Stomach (tissue), 9 donors: ENCODE results near the gene NPAT. TPM values are rescaled to one million over a fixed set of nuclear protein-coding genes. Genes with fewer than 3 reads are reported as not detected.

Source experiments
- DNase-seq, 2 donors: peaks; one replicate each; pipeline versions ENCODE4 v3.0.0 to v3.0.0-alpha.2; 2013 to 2019
- H3K27ac ChIP-seq, 5 donors: fragments of 200-600 bp in 4 of 5; sonication (generic) in 4 of 5; one replicate each; pipeline ENCODE4 v1.5.1; 2013 to 2019; ENCODE audit warnings: mild to moderate bottlenecking in 1 of 5, moderate library complexity in 1 of 5
- H3K27me3 ChIP-seq, 3 donors: fragments of 200-600 bp; sonication (generic); one replicate each; pipeline ENCODE4 v1.5.1; 2017 to 2019; ENCODE audit warnings: mixed run types in 1 of 3
- H3K36me3 ChIP-seq, 4 donors: fragments of 200-600 bp; sonication (generic); 1 replicate in 3 of 4; 2 replicates in 1 of 4; pipeline ENCODE4 v1.5.1; 2016 to 2019
- H3K4me1 ChIP-seq, 4 donors: fragments of 200-600 bp; sonication (generic); one replicate each; pipeline ENCODE4 v1.5.1; 2016 to 2019
- H3K4me3 ChIP-seq, 4 donors: fragments of 200-600 bp; sonication (generic) in 3 of 4; one replicate each; pipeline ENCODE4 v1.5.1; 2016 to 2019; ENCODE audit warnings: mild to moderate bottlenecking in 1 of 4
- H3K9me3 ChIP-seq, 4 donors: fragments of 200-600 bp; sonication (generic); one replicate each; pipeline ENCODE4 v1.5.1; 2016 to 2019
- EP300 ChIP-seq: sonication (generic); formaldehyde crosslinking; IDR thresholded peaks from one replicate; pipeline ENCODE4 v1.6.1; 2017; ENCODE audit warnings: antibody characterized with exemption
- POLR2A ChIP-seq, 4 donors: fragments of 450-650 bp; IDR thresholded peaks; one replicate each; pipeline ENCODE4 v1.6.1; 2016; ENCODE audit warnings: antibody characterized with exemption in 4 of 4, control low read depth in 2 of 4, mild to moderate bottlenecking in 1 of 4, moderate library complexity in 1 of 4
- POLR2AphosphoS5 ChIP-seq, 3 donors: sonication (generic); formaldehyde crosslinking; IDR thresholded peaks; one replicate each; pipeline ENCODE4 v1.6.1; 2016; ENCODE audit warnings: antibody characterized with exemption in 3 of 3
- WGBS, 5 donors: extraction: QIAGEN DNeasy Blood & Tissue Kit in 3 of 5; methylation state at CpG; one replicate each; pipeline versions ENCODE4 v1.1.5 to v1.1.7; 2013 to 2018; 5-methylcytosine and 5-hydroxymethylcytosine counted together
- intact Hi-C: fragments of 100-400 bp; cut with DNase I; formaldehyde crosslinking; loops from one replicate; pipeline ENCODE4 v1.15.1; 2023; ENCODE audit warnings: low total_unique reads
- polyA plus RNA-seq, 3 donors: library from polyadenylated mRNA; stranded (reverse); fragments of 200-250 nt; gene quantifications; one replicate each; pipeline ENCODE4 v1.2.3, GENCODE V29; 2013
- total RNA-seq, 5 donors: library from RNA; depleted of rRNA; stranded (reverse); fragments of >200 nt; gene quantifications; one replicate each; pipeline versions ENCODE4 v1.1.0 to v1.2.3, GENCODE V29; 2014 to 2016
- TF ChIP-seq, protein P1 (sequence below), 7 experiments: fragments of 450-650 bp in 4 of 7; fragments of 200-600 bp in 3 of 7; sonication (generic) in 3 of 7; IDR thresholded peaks; one replicate each; pipeline ENCODE4 v1.5.1; 2016 to 2019; ENCODE audit warnings: antibody characterized with exemption in 7 of 7, control low read depth in 2 of 7, mild to moderate bottlenecking in 1 of 7
- donor health status: healthy with polysubstance abuse.
- donor health status: Bipolar disorder and iron deficiency.
- donor health status: healthy.

NPAT gene
- total and polyA plus RNA-seq, 8 donors: 2.1 to 36.6 (median 9.3) TPM

DNA sequence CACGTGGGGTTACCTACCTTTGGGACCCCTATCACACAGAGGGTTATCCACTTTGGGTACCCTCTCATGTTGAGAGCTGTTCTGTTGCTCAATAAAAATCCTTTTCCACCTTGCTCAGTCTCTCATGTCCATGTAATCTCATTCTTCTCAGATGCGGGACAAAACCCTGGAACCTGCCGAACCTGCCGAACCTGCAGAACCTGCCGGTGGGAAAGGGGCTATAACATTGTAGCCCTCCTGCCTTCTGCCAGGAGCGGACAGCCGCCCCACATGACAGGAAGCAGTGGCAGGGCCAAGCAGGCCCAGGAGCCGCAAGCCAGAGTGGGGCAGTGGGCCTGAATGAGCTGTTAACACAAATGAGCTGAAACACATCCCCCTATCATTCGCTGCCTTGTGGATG, 18.1 kb downstream of the NPAT start:
- intact Hi-C loops: no loop called here
- Histone ChIP-seq H3K4me1 (peaks cover 0 to 10% (median 4%) of the 10 kb centered on the region in 4 donors), H3K9me3 (peaks cover 0 to 23% (median 11%) of the 10 kb centered on the region in 4 donors), H3K4me3 (no peak overlapping the region), H3K27me3 (no peaks in the 10 kb centered on the region), H3K36me3 (peaks cover 23 to 52% (median 49%) of the 10 kb centered on the region in 4 donors), H3K27ac (no peak overlapping the region)
- no peak for TF ChIP-seq EP300
- no peak for TF ChIP-seq POLR2AphosphoS5 (IDR thresholded peaks at IDR 0.05)
- TF ChIP-seq POLR2A (IDR thresholded peaks at IDR 0.05): no peak
- TF ChIP-seq, protein P1, sequence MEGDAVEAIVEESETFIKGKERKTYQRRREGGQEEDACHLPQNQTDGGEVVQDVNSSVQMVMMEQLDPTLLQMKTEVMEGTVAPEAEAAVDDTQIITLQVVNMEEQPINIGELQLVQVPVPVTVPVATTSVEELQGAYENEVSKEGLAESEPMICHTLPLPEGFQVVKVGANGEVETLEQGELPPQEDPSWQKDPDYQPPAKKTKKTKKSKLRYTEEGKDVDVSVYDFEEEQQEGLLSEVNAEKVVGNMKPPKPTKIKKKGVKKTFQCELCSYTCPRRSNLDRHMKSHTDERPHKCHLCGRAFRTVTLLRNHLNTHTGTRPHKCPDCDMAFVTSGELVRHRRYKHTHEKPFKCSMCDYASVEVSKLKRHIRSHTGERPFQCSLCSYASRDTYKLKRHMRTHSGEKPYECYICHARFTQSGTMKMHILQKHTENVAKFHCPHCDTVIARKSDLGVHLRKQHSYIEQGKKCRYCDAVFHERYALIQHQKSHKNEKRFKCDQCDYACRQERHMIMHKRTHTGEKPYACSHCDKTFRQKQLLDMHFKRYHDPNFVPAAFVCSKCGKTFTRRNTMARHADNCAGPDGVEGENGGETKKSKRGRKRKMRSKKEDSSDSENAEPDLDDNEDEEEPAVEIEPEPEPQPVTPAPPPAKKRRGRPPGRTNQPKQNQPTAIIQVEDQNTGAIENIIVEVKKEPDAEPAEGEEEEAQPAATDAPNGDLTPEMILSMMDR (IDR thresholded peaks at IDR 0.05): no peak
- no peak for DNase-seq
- WGBS, 5 donors: 95 to 100% (median 97%) methylated on average over 1 to 9 of the region's 9 CpGs

DNA sequence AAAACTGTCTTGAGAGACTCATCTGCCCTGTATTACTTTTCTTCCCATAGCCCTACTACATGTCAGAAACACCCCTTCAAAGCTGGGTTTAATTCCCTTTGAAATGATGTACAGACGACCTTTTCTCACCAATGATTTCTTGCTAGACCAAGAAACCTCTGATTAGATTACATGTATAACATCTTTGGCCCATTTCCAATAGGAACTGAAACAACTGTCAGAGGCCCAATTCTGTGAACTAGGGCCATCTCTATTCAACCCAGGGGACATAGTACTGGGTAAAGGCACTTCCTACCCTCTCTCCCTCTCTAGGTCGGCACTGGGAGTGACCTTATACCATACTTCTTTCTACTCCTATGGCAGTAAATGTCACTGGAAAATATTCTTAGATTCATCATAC, 19.4 kb downstream of the NPAT start:
- DNase-seq: no peak
- whole genome bisulfite sequencing, 5 donors: 69 to 87% (median 79%) methylated on average over 2 of the region's 2 CpGs
- no peak overlapping the region for H3K27ac ChIP-seq

DNA sequence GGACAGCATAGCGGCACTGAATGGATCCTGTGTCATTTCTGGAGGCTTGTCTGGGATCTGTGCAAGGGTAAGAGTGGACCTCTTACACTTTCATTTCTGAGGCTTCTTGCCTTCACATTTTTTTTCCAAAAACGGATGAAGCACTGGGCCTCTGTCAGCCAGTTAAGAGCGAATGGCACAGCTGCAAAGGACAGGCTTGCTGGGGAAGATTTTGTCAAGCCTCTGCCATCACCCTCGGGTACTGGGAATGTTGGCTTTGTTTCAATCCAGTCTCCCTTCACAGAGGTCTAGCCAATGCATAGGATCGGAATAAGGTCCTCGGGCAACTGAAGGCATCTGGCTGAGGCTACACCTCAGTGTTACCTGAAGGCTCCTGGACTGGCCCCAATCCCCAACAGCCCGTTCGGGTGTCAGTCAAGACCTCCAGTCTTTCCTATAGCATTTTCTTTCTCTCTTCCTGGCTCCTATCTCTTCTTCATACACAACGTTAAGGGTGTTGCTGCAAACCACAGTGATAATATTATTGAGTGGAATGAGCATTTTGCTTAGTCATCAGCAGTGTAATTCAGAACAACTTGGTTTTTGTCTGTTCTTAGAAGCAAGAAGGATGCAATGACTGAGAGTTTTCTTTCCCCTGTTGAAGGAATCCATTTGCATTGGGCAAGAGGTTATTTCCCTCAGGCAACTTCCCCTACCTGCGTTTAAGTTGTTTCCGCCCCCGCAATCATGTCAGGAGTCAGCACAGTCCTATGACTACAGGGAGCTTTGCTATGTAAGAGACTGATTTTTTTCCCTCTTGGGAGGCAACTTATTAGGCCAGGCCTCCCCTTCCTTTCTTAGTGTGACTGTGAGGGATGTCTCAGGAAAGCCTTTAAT, 22.8 kb downstream of the NPAT start:
- Histone ChIP-seq H3K36me3 (peaks cover 11 to 44% (median 40%) of the 10 kb centered on the region in 4 donors), H3K4me3 (no peak overlapping the region), H3K9me3 (peaks cover 0 to 7% (median 3%) of the 10 kb centered on the region in 4 donors), H3K4me1 (peaks cover 0 to 19% (median 8%) of the 10 kb centered on the region in 4 donors), H3K27me3 (no peaks in the 10 kb centered on the region), H3K27ac (peak overlapping the region in 2 of 5 donors; percentile 25 to 38)
- peak in 1 of 2 donors; percentile 8 for DNase-seq
- TF ChIP-seq POLR2AphosphoS5 (IDR thresholded peaks at IDR 0.05) (no peak), EP300 (no peak), POLR2A (IDR thresholded peaks at IDR 0.05) (no peak)
- TF ChIP-seq, protein P1 (IDR thresholded peaks at IDR 0.05): no peak
- 77 to 83% (median 80%) methylated on average over 11 to 12 of the region's 12 CpGs for WGBS, 5 donors
- intact Hi-C loops: no loop called here

More for the DNA sequence above, 19.4 kb downstream of the NPAT start:
- TF ChIP-seq POLR2A (IDR thresholded peaks at IDR 0.05): no peak
- TF ChIP-seq, protein P1 (IDR thresholded peaks at IDR 0.05): no peak
- no peak for TF ChIP-seq EP300
- TF ChIP-seq POLR2AphosphoS5 (IDR thresholded peaks at IDR 0.05): no peak
- Histone ChIP-seq H3K9me3 (peaks cover 0 to 23% (median 11%) of the 10 kb centered on the region in 4 donors), H3K36me3 (peaks cover 23 to 47% (median 47%) of the 10 kb centered on the region in 4 donors), H3K27me3 (no peaks in the 10 kb centered on the region), H3K4me3 (no peak overlapping the region), H3K4me1 (peaks cover 0 to 19% (median 4%) of the 10 kb centered on the region in 4 donors)
- intact Hi-C loops: no loop called here

- TF ChIP-seq POLR2AphosphoS5 (IDR thresholded peaks at IDR 0.05): no peak
- no peak for TF ChIP-seq EP300
- TF ChIP-seq, protein P1 (IDR thresholded peaks at IDR 0.05): no peak
- DNase-seq: peak in 1 of 2 donors; percentile 36
- WGBS, 5 donors: 68 to 85% (median 83%) methylated on average over 8 of the region's 8 CpGs
- H3K4me1 ChIP-seq: peaks cover 0 to 19% (median 8%) of the 10 kb centered on the region in 4 donors
- H3K4me3 ChIP-seq: no peak overlapping the region
- H3K27me3 ChIP-seq: no peaks in the 10 kb centered on the region
- H3K9me3 ChIP-seq: no peaks in the 10 kb centered on the region
- H3K27ac ChIP-seq: no peak overlapping the region
- intact Hi-C loops: no loop called here
- peaks cover 9 to 44% (median 40%) of the 10 kb centered on the region in 4 donors for H3K36me3 ChIP-seq
These were observed 23.6 kb downstream of the NPAT start for GRCh38 chr11:108198833-108199232.
